PFSK-1 (cell line): Measurements from ENCODE around the gene MEP1A.

ENCODE experiments used
- FOXP2 ChIP-seq: optimal IDR thresholded peaks from 2 replicates; pipeline ENCODE3; 2011; ENCODE audit warnings: borderline replicate concordance, control low read depth, inconsistent platforms; ENCODE audit not compliant: insufficient read depth; ENCODE audit errors: extremely low read length, extremely low read depth
- POLR2AphosphoS5 ChIP-seq: IDR thresholded peaks from 2 replicates; pipeline ENCODE4 v1.6.1; 2012; ENCODE audit warnings: low read depth, mild to moderate bottlenecking, control low read depth, low read length, moderate library complexity
- SIN3A ChIP-seq: IDR thresholded peaks from 2 replicates; pipeline ENCODE4 v1.6.1; 2012; ENCODE audit warnings: mild to moderate bottlenecking, low read length, moderate library complexity, borderline replicate concordance; ENCODE audit not compliant: insufficient read depth

DNA sequence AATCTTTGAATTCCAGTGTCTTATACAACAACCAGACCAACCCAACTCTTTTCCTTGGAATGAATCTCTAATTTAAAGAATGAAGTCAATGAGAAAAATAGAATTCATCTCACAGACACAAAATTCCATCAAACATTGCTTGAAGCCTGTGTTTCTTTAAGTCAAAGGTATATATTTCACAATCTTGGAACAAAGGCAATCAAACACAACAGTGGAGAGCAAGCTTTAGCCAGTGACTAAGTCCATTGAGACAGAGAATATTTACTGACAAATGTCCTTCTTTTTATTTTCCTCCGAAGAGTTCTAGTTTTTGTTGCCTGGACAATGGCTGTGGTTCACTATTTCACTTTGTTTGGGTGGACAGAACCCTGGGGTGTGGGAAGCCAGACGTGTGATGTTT lies 35.8 kb downstream of the MEP1A start:
- TF ChIP-seq SIN3A = no peak
- no peak for TF ChIP-seq FOXP2
- no peak for TF ChIP-seq POLR2AphosphoS5
